Prostate gland (tissue), 2 donors: ENCODE results near the gene RXRA. TPM values are rescaled to one million over a fixed set of nuclear protein-coding genes. Genes with fewer than 3 reads are reported as not detected.

Source experiments
- DNase-seq: peaks from one replicate; pipeline ENCODE4 v3.0.0-alpha.2; 2019; ENCODE audit warnings: low spot score
- H3K27ac ChIP-seq, 2 donors: fragments of 200-600 bp; sonication (generic); 2 replicates each; pipeline ENCODE4 v1.5.1; 2017 to 2019
- H3K27me3 ChIP-seq: fragments of 200-600 bp; sonication (generic); replicated peaks from 2 replicates; pipeline ENCODE4 v1.5.1; 2019; ENCODE audit not compliant: insufficient read depth
- H3K36me3 ChIP-seq, 2 donors: fragments of 200-600 bp; sonication (generic); 1 replicate in 1 of 2; 2 replicates in 1 of 2; pipeline versions ENCODE4 v1.5.1 to v1.8.1; 2017 to 2019
- H3K4me1 ChIP-seq: fragments of 200-600 bp; sonication (generic); replicated peaks from 2 replicates; pipeline ENCODE4 v1.5.1; 2019
- H3K4me3 ChIP-seq, 2 donors: fragments of 200-600 bp; sonication (generic); 2 replicates each; pipeline ENCODE4 v1.5.1; 2017 to 2019
- H3K9me3 ChIP-seq: fragments of 200-600 bp; sonication (generic); 2 replicates; pipeline ENCODE4 v1.5.1; 2017
- POLR2A ChIP-seq: fragments of 450-650 bp; IDR thresholded peaks from one replicate; pipeline ENCODE4 v1.6.1; 2016; ENCODE audit warnings: antibody characterized with exemption, mild to moderate bottlenecking
- POLR2AphosphoS5 ChIP-seq: sonication (generic); formaldehyde crosslinking; IDR thresholded peaks from one replicate; pipeline ENCODE4 v1.6.1; 2017; ENCODE audit warnings: antibody characterized with exemption
- WGBS: methylation state at CpG from one replicate; pipeline ENCODE4 v1.1.5; 2018; 5-methylcytosine and 5-hydroxymethylcytosine counted together
- intact Hi-C: fragments of 100-400 bp; cut with DNase I; formaldehyde crosslinking; loops from one replicate; pipeline ENCODE4 v1.14.2; 2022
- total RNA-seq, 2 donors: library from RNA; depleted of rRNA; stranded (reverse); fragments of >200 nt; gene quantifications; one replicate each; pipeline ENCODE4 v1.1.0, GENCODE V29; 2016
- TF ChIP-seq, protein P1 (sequence below), 4 experiments: fragments of 200-600 bp in 2 of 4; fragments of 450-650 bp in 2 of 4; sonication (generic) in 2 of 4; IDR thresholded peaks; 1 replicate in 3 of 4; 2 replicates in 1 of 4; pipeline ENCODE4 v1.5.1; 2016 to 2019; ENCODE audit warnings: antibody characterized with exemption in 4 of 4, mild to moderate bottlenecking in 2 of 4, moderate library complexity in 2 of 4

Gene RXRA
- total RNA-seq, 2 donors from 2014 or later = 69.5 to 84.1 TPM

DNA sequence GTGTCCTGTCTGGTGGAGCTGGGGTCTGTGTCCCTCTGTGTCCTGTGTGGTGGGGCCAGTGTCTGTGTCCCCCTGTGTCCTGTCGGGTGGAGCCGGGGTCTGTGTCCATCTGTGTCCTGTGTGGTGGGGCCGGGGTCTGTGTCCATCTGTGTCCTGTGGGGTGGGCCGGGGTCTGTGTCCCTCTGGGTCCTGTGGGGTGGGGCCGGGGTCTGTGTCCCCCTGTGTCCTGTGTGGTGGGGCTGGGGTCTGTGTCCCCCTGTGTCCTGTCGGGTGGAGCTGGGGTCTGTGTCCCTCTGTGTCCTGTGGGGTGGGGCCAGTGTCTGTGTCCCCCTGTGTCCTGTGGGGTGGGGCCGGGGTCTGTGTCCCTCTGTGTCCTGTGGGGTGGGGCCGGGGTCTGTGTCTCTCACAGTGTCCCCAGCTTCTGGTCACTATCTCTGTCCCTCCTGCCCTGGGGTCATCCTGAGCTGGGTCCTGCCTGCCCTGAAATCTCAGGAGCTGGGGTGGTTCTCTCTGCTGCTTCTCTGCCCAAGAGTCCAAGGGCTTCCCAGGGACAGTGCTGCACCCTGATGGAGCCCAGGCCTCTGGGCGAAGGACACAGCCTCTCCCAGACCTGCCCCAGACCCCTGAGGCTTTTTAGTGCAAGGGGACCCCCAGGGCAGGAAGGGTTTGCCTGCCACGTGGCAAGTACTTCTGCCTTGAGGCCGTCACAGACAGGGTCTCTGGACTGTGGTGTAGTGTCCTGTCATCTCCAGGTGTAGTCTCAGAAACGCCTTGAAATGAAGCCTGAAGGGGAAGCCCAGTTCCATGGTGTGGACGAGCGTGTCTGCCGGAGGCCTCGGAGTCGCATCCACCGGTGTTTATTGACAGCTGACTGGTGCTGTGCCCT is 131.3 kb downstream of the RXRA start:
- Histone ChIP-seq H3K4me3 (no peak overlapping the region), H3K27me3 (no peaks in the 10 kb centered on the region), H3K4me1 (peaks cover 11% of the 10 kb centered on the region), H3K36me3 (no peaks in the 10 kb centered on the region), H3K9me3 (no peaks in the 10 kb centered on the region), H3K27ac (peak overlapping the region in 1 of 2 donors; percentile 78)
- no peak for DNase-seq
- WGBS = 87% methylated on average over 17 of the region's 18 CpGs
- no peak for TF ChIP-seq POLR2A
- TF ChIP-seq POLR2AphosphoS5 = no peak
- TF ChIP-seq, protein P1, sequence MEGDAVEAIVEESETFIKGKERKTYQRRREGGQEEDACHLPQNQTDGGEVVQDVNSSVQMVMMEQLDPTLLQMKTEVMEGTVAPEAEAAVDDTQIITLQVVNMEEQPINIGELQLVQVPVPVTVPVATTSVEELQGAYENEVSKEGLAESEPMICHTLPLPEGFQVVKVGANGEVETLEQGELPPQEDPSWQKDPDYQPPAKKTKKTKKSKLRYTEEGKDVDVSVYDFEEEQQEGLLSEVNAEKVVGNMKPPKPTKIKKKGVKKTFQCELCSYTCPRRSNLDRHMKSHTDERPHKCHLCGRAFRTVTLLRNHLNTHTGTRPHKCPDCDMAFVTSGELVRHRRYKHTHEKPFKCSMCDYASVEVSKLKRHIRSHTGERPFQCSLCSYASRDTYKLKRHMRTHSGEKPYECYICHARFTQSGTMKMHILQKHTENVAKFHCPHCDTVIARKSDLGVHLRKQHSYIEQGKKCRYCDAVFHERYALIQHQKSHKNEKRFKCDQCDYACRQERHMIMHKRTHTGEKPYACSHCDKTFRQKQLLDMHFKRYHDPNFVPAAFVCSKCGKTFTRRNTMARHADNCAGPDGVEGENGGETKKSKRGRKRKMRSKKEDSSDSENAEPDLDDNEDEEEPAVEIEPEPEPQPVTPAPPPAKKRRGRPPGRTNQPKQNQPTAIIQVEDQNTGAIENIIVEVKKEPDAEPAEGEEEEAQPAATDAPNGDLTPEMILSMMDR (IDR thresholded peaks at IDR 0.05) = no peak
- intact Hi-C loops = loop anchor here (5.0 kb wide), 2 partner anchors 185 to 225 kb away; partner anchors contain the start of gene COL5A1

DNA sequence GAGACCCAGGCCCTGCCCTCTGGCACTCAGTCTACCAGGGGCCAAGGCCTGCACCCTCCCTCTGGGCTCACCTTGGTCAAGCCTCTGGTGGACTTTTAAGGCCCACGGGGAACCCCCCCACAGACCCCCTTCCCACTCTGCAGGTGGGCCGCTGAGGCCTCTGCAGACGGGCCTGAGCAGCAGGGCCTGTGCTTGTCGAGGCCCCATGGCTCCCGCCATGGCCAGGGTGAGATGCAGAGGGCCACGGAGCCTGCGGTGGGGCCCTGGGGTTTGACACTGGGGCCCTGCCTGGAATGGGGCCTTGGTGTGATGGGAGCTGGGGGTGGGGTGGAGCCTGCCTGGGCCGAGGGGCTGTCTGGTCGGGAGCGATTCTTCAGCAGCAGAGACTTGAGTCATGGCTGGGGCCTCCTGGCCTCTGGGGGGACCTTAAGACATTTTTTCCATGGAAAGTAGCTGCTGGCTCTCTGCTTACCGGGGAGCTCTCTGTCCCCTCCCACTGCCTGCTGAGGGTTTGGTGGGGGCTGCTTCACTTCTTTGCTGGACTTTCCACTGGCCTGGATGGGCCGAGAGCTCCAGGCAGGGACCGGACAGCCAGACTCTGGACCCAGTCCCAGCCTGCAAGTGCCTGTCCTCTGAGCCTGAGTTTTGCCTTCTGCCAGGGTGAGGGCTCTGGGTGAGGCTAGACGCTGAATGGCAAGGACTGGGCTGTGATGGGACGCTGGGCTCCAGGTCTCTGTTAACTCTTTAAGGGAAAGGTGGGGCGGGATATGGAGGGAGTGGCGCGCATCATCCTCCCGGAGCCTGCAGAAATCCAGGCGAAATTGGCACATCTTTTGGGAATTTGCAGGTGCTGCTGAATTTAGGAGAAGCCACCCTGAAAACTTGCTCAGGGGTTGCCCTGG is 132.2 kb downstream of the RXRA start:
- Histone ChIP-seq H3K36me3 (no peaks in the 10 kb centered on the region), H3K4me3 (no peak overlapping the region), H3K27ac (no peak overlapping the region), H3K4me1 (peaks cover 11% of the 10 kb centered on the region), H3K27me3 (no peaks in the 10 kb centered on the region), H3K9me3 (no peaks in the 10 kb centered on the region)
- WGBS = 69% methylated on average over 20 of the region's 20 CpGs
- no peak for DNase-seq
- intact Hi-C loops = loop anchor here (5.0 kb wide), 2 partner anchors 184 to 224 kb away; partner anchors contain the start of gene COL5A1
- TF ChIP-seq, protein P1 (IDR thresholded peaks at IDR 0.05) = no peak
- TF ChIP-seq POLR2A (no peak), POLR2AphosphoS5 (no peak)

DNA sequence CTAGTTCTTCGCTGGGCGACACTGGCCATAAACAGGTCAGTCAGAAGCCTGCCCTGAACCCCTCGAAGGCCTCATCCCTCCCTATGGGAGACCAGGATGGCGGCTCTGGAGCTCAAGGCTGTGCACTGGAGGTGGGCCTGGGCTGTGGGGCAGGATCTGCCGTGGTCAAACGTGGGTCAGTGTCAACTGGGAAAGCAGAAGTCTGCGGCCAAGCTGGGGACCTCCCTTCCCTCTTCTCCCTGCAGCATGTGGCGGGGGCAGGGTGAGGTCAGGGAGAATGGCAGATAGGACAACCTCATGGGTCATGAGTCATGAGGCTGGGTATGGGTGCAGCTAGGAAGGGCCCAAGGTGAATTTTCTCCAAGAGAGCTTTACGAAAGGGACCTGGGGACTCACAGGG is 132.9 kb downstream of the RXRA start:
- Histone ChIP-seq H3K27me3 (no peaks in the 10 kb centered on the region), H3K9me3 (no peaks in the 10 kb centered on the region), H3K36me3 (no peaks in the 10 kb centered on the region), H3K4me3 (no peak overlapping the region), H3K27ac (no peak overlapping the region), H3K4me1 (peaks cover 11% of the 10 kb centered on the region)
- DNase-seq = no peak
- 96% methylated on average over 9 of the region's 9 CpGs for WGBS
- intact Hi-C loops = loop anchor here (5.0 kb wide), 2 partner anchors 183 to 223 kb away; partner anchors contain the start of gene COL5A1
- TF ChIP-seq, protein P1 (IDR thresholded peaks at IDR 0.05) = no peak
- TF ChIP-seq POLR2AphosphoS5 = no peak
- no peak for TF ChIP-seq POLR2A

DNA sequence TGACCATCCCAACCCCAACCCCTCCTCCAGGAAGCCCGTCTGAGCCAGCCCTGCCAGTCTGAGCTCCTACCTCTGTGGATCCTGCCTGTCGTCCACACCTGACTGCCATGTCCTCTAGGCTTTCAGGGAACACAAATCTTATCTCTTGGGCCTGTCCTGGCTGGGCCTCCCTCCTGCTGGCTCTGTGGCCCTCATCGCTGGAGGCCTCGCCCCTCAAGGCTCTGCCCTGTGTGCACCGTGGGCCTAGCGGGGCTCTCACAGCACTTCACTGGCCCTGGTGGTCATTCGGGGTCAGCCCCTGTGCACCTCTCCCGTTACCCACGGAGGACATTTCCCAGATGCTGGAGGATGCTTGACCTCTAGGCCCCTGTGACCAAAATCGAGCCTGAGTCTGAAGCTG is 133.3 kb downstream of the RXRA start:
- Histone ChIP-seq H3K27ac (no peak overlapping the region), H3K4me1 (peaks cover 11% of the 10 kb centered on the region), H3K36me3 (no peaks in the 10 kb centered on the region), H3K9me3 (no peaks in the 10 kb centered on the region), H3K4me3 (no peak overlapping the region), H3K27me3 (no peaks in the 10 kb centered on the region)
- intact Hi-C loops = loop anchor here (5.0 kb wide), 2 partner anchors 183 to 223 kb away; partner anchors contain the start of gene COL5A1
- no peak for TF ChIP-seq POLR2AphosphoS5
- TF ChIP-seq, protein P1 (IDR thresholded peaks at IDR 0.05) = no peak
- no peak for TF ChIP-seq POLR2A
- no peak for DNase-seq
- WGBS = 97% methylated on average over 10 of the region's 10 CpGs
